ENCODE data around the gene FKBP10.
"Not testable (repeated sequence)": the region's sequence is repeated elsewhere in the genome, so short reads cannot be mapped to it uniquely, and the experiment has no call there.

FKBP10 gene

GRCh38 chr17:41773731-41774193, 39.0 kb upstream of the FKBP10 start:
- no peak for DNase-seq (ENCODE audit: low read depth)
- TF ChIP-seq MAX (IDR thresholded peaks at IDR 0.05; ENCODE audit: low read depth, low read length), result no peak
- no peak for TF ChIP-seq POLR2A (IDR thresholded peaks at IDR 0.05; ENCODE audit: extremely low read depth, insufficient read length)
- no peak for TF ChIP-seq CTCF (IDR thresholded peaks at IDR 0.05; ENCODE audit: low read depth, low read length)
- no peak for TF ChIP-seq MYC (IDR thresholded peaks at IDR 0.05; ENCODE audit: low read depth, low read length)
- H3K4me3 ChIP-seq (ENCODE audit: low read depth, low read length), result no peak overlapping the region

GRCh38 chr17:41775394-41776226, 37.2 kb upstream of the FKBP10 start:
- no peak overlapping the region for H3K4me3 ChIP-seq (ENCODE audit: low read depth, low read length)
- no peak for DNase-seq (ENCODE audit: low read depth)
- TF ChIP-seq POLR2A (IDR thresholded peaks at IDR 0.05; ENCODE audit: extremely low read depth, insufficient read length) (no peak), MYC (IDR thresholded peaks at IDR 0.05; ENCODE audit: low read depth, low read length) (no peak)

GRCh38 chr17:41776262-41776900, 36.4 kb upstream of the FKBP10 start:
- DNase-seq (ENCODE audit: low read depth); H3K4me3 ChIP-seq (ENCODE audit: low read depth, low read length): not testable (repeated sequence)

- no peak overlapping the region for H3K4me3 ChIP-seq (ENCODE audit: low read depth, low read length)
- DNase-seq (ENCODE audit: low read depth), result no peak
- TF ChIP-seq MAX (IDR thresholded peaks at IDR 0.05; ENCODE audit: low read depth, low read length) (no peak), MYC (IDR thresholded peaks at IDR 0.05; ENCODE audit: low read depth, low read length) (no peak), POLR2A (IDR thresholded peaks at IDR 0.05; ENCODE audit: extremely low read depth, insufficient read length) (no peak), CTCF (IDR thresholded peaks at IDR 0.05; ENCODE audit: low read depth, low read length) (no peak)
Observed at GRCh38 chr17:41777157-41777573, 35.6 kb upstream of the FKBP10 start.

- no peak for DNase-seq (ENCODE audit: low read depth)
- H3K4me3 ChIP-seq (ENCODE audit: low read depth, low read length), result no peak overlapping the region
- TF ChIP-seq MYC (IDR thresholded peaks at IDR 0.05; ENCODE audit: low read depth, low read length), result no peak
- TF ChIP-seq CTCF (IDR thresholded peaks at IDR 0.05; ENCODE audit: low read depth, low read length), result no peak
- no peak for TF ChIP-seq MAX (IDR thresholded peaks at IDR 0.05; ENCODE audit: low read depth, low read length)
- no peak for TF ChIP-seq POLR2A (IDR thresholded peaks at IDR 0.05; ENCODE audit: extremely low read depth, insufficient read length)
Observed at GRCh38 chr17:41777574-41778188, 35.1 kb upstream of the FKBP10 start.

- no peak for TF ChIP-seq MYC (IDR thresholded peaks at IDR 0.05; ENCODE audit: low read depth, low read length)
- no peak for TF ChIP-seq CTCF (IDR thresholded peaks at IDR 0.05; ENCODE audit: low read depth, low read length)
- TF ChIP-seq MAX (IDR thresholded peaks at IDR 0.05; ENCODE audit: low read depth, low read length), result no peak
- TF ChIP-seq POLR2A (IDR thresholded peaks at IDR 0.05; ENCODE audit: extremely low read depth, insufficient read length), result no peak
- no peak for DNase-seq (ENCODE audit: low read depth)
- no peak overlapping the region for H3K4me3 ChIP-seq (ENCODE audit: low read depth, low read length)
Observed at GRCh38 chr17:41779954-41780353, 32.9 kb upstream of the FKBP10 start.
